HT1080 (cell line): ENCODE results near the gene C2CD4C. TPM values are rescaled to one million over a fixed set of nuclear protein-coding genes. Genes with fewer than 3 reads are reported as not detected.
"Not testable (repeated sequence)": the region's sequence is repeated elsewhere in the genome, so short reads cannot be mapped to it uniquely, and the experiment has no call there.

Source experiments
- DNase-seq: peaks from one replicate; pipeline ENCODE4 v3.0.0-alpha.2; 2015; ENCODE audit warnings: low read depth
- total RNA-seq: library from RNA; depleted of rRNA; stranded (reverse); fragments of >200 nt; shearing (Covaris generic); gene quantifications from 2 replicates; pipeline ENCODE4 v1.2.3, GENCODE V29; 2014

Gene C2CD4C
- total RNA-seq, 1 experiment from 2014 or later, result 0.69 TPM

- no peak for DNase-seq
Observed at GRCh38 chr19:401866-402511, 7.0 kb downstream of the C2CD4C start.

- DNase-seq, result no peak
Observed at GRCh38 chr19:400976-401865, 7.7 kb downstream of the C2CD4C start.

GRCh38 chr19:399370-399769 is 9.6 kb downstream of the C2CD4C start:
- DNase-seq, result no peak

- no peak for DNase-seq
Observed at GRCh38 chr19:398719-399118, 10.2 kb downstream of the C2CD4C start.

GRCh38 chr19:397941-398706 is 10.8 kb downstream of the C2CD4C start:
- DNase-seq, result no peak

- no peak for DNase-seq
Observed at GRCh38 chr19:397321-397720, 11.6 kb downstream of the C2CD4C start.

- no peak for DNase-seq
Observed at GRCh38 chr19:395467-395866, 13.5 kb downstream of the C2CD4C start.

GRCh38 chr19:394857-395256 is 14.1 kb downstream of the C2CD4C start:
- not testable (repeated sequence) for DNase-seq

GRCh38 chr19:393560-393959 is 15.4 kb downstream of the C2CD4C start:
- DNase-seq, result not testable (repeated sequence)

GRCh38 chr19:392375-392970 is 16.5 kb downstream of the C2CD4C start:
- no peak for DNase-seq

- DNase-seq, result no peak
Observed at GRCh38 chr19:391726-392374, 17.1 kb downstream of the C2CD4C start.

- DNase-seq, result no peak
Observed at GRCh38 chr19:391207-391557, 17.8 kb downstream of the C2CD4C start.

GRCh38 chr19:390386-391206 is 18.4 kb downstream of the C2CD4C start:
- DNase-seq, result no peak

GRCh38 chr19:389935-390289 is 19.0 kb downstream of the C2CD4C start:
- no peak for DNase-seq

GRCh38 chr19:389255-389934 is 19.6 kb downstream of the C2CD4C start:
- DNase-seq, result no peak

GRCh38 chr19:388691-389090 is 20.3 kb downstream of the C2CD4C start:
- DNase-seq, result no peak

GRCh38 chr19:387777-388176 is 21.2 kb downstream of the C2CD4C start:
- no peak for DNase-seq

- DNase-seq, result not testable (repeated sequence)
Observed at GRCh38 chr19:386632-387301, 22.2 kb downstream of the C2CD4C start.

- DNase-seq, result not testable (repeated sequence)
Observed at GRCh38 chr19:386189-386588, 22.8 kb downstream of the C2CD4C start.
